HEK293 (cell line): Measurements from ENCODE around the gene OR2V1.
"Not testable (repeated sequence)": the region's sequence is repeated elsewhere in the genome, so short reads cannot be mapped to it uniquely, and the experiment has no call there.

ENCODE experiments used
- CTCF ChIA-PET: fragments of 350-600 bp; formaldehyde crosslinking; extraction: SDS; loops from one replicate; lab custom pipeline; 2021; ENCODE audit warnings: antibody characterized with exemption; lab: Yijun Ruan, JAX
- POLR2A ChIA-PET: fragments of 300-600 bp; formaldehyde crosslinking; extraction: SDS; loops from one replicate; lab custom pipeline; 2020; ENCODE audit warnings: antibody characterized with exemption, inconsistent platforms; lab: Yijun Ruan, JAX
- H3K27ac ChIP-seq: fragments of 200-500 bp; sonication (Bioruptor generic); 2 replicates; pipeline ENCODE4 v1.5.1; 2014; ENCODE audit warnings: low read depth, low read length, control low read depth, inconsistent platforms; ENCODE audit errors: extremely low read depth
- H3K36me3 ChIP-seq, 2 experiments: fragments of 200-500 bp in 1 of 2; sonication (Bioruptor generic) in 1 of 2; 1 replicate in 1 of 2; 2 replicates in 1 of 2; pipeline ENCODE4 v1.5.1; 2014 to 2017; ENCODE audit warnings: inconsistent platforms in 2 of 2, low read length in 2 of 2; ENCODE audit not compliant: control insufficient read depth in 2 of 2, insufficient read depth in 1 of 2
- H3K4me1 ChIP-seq: fragments of 200-500 bp; sonication (Bioruptor generic); 2 replicates; pipeline ENCODE4 v1.5.1; 2014; ENCODE audit warnings: mild to moderate bottlenecking, low read length, inconsistent platforms; ENCODE audit not compliant: control insufficient read depth, insufficient read depth
- H3K4me3 ChIP-seq: 2 replicates; pipeline ENCODE4 v1.5.1; 2011; ENCODE audit warnings: low read depth, mild to moderate bottlenecking, control low read depth, low read length, moderate library complexity
- H3K9me3 ChIP-seq: fragments of 200-500 bp; sonication (Bioruptor generic); 2 replicates; pipeline ENCODE4 v1.5.1; 2014; ENCODE audit warnings: low read depth, low read length, inconsistent platforms; ENCODE audit not compliant: control insufficient read depth, insufficient read depth
- KLF1 ChIP-seq: fragments of 450-650 bp; formaldehyde crosslinking; IDR thresholded peaks from 2 replicates; pipeline ENCODE4 v1.5.1; 2016; ENCODE audit warnings: missing biosample characterization, missing genetic modification characterization
- SCRT2 ChIP-seq: fragments of 450-650 bp; formaldehyde crosslinking; IDR thresholded peaks from 2 replicates; pipeline ENCODE4 v1.5.1; 2016; ENCODE audit warnings: missing biosample characterization, missing genetic modification characterization
- ZBTB17 ChIP-seq: fragments of 450-650 bp; formaldehyde crosslinking; IDR thresholded peaks from 2 replicates; pipeline ENCODE4 v1.5.1; 2016; ENCODE audit warnings: missing biosample characterization, missing genetic modification characterization
- ZNF394 ChIP-seq: fragments of 450-650 bp; formaldehyde crosslinking; IDR thresholded peaks from 2 replicates; pipeline ENCODE4 v1.5.1; 2016; ENCODE audit warnings: missing biosample characterization, missing genetic modification characterization, mild to moderate bottlenecking, moderate library complexity, borderline replicate concordance
- ZNF600 ChIP-seq: fragments of 450-650 bp; formaldehyde crosslinking; IDR thresholded peaks from 2 replicates; pipeline ENCODE4 v1.5.1; 2016; ENCODE audit warnings: missing biosample characterization, missing genetic modification characterization
- ZNF777 ChIP-seq: fragments of 450-650 bp; formaldehyde crosslinking; IDR thresholded peaks from 2 replicates; pipeline ENCODE4 v1.5.1; 2017; ENCODE audit warnings: missing biosample characterization, missing genetic modification characterization, borderline replicate concordance
- TF ChIP-seq, protein P1 (sequence below): fragments of 450-650 bp; formaldehyde crosslinking; IDR thresholded peaks from 2 replicates; pipeline ENCODE4 v1.5.1; 2016; ENCODE audit warnings: missing biosample characterization, missing genetic modification characterization

Gene OR2V1

DNA sequence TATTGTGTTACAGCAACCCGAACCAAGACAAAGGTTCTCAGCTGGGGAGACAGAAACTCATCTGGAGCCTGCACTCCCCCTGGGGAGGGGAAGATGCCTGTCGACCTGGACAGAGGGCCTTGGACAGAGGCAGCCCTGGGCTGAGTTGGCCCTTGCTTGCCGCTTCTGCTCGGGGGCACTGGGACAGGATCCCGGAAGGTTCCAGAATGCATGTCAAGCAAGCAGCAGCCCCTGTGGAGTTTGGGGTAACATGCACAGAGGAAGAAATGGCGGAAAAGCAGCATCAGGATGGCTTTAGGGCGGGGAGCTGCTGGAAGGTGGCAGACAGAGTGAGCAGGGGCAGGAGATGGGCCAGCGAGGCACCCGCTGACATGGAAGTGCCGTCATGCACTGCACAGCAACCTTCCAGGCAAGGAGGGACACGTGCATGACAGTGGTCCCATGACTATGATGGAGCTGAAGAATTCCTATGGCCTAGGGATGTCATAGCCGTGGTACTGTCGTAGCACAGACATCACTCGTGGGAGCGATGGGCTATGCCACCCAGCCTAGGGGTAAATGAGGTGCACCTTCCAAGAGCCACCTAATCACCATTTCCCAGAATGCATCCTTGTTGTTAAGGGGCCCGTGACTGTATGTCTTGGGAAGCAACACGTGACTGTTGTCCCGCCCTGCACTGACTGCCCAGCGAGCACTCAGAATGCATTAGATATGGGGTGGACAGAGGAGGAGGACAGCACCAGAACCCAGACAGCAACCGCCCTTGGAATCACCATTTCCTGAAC lies 26.2 kb downstream of the OR2V1 start:
- H3K9me3 ChIP-seq, H3K4me3 ChIP-seq, POLR2A ChIA-PET, H3K4me1 ChIP-seq, H3K36me3 ChIP-seq, H3K27ac ChIP-seq: not testable (repeated sequence)
- CTCF ChIA-PET: interaction anchor here (0.6 kb wide), 1 partner anchor 385 kb away, joined by 3 read pairs; no protein-coding TSS in a partner anchor
- 0 out of 2 replicates have a peak, but pooled peaks have one; percentile 34 for TF ChIP-seq SCRT2 (tag by site-specific recombination)

DNA sequence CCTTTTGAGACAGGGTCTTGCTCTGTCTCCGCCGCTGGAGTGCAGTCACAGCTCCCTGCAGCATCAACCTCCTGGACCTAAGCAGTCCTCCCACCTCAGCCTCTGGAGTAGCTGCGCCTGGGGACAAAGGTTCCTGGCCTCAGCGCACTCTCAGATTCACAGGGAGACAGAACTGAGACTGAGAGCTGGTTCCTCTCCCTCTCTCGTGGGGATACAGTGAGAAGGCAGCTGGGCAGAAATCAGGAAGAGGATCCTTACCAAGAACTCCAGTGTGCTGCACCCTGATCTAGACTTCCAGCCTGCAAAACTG lies 26.8 kb downstream of the OR2V1 start:
- H3K4me1 ChIP-seq, H3K27ac ChIP-seq, H3K4me3 ChIP-seq, H3K9me3 ChIP-seq, H3K36me3 ChIP-seq, POLR2A ChIA-PET, CTCF ChIA-PET: not testable (repeated sequence)
- peak; percentile 74 for TF ChIP-seq ZBTB17 (tag by site-specific recombination)
- peak; percentile 38 for TF ChIP-seq KLF1 (tag by site-specific recombination)
- TF ChIP-seq, protein P1, sequence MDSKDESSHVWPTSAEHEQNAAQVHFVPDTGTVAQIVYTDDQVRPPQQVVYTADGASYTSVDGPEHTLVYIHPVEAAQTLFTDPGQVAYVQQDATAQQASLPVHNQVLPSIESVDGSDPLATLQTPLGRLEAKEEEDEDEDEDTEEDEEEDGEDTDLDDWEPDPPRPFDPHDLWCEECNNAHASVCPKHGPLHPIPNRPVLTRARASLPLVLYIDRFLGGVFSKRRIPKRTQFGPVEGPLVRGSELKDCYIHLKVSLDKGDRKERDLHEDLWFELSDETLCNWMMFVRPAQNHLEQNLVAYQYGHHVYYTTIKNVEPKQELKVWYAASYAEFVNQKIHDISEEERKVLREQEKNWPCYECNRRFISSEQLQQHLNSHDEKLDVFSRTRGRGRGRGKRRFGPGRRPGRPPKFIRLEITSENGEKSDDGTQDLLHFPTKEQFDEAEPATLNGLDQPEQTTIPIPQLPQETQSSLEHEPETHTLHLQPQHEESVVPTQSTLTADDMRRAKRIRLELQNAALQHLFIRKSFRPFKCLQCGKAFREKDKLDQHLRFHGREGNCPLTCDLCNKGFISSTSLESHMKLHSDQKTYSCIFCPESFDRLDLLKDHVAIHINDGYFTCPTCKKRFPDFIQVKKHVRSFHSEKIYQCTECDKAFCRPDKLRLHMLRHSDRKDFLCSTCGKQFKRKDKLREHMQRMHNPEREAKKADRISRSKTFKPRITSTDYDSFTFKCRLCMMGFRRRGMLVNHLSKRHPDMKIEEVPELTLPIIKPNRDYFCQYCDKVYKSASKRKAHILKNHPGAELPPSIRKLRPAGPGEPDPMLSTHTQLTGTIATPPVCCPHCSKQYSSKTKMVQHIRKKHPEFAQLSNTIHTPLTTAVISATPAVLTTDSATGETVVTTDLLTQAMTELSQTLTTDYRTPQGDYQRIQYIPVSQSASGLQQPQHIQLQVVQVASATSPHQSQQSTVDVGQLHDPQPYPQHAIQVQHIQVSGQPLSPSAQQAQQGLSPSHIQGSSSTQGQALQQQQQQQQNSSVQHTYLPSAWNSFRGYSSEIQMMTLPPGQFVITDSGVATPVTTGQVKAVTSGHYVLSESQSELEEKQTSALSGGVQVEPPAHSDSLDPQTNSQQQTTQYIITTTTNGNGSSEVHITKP (tag by site-specific recombination): peak; percentile 9; the same call in 1 of the 2 replicates
- peak; percentile 59; the same call in 1 of the 2 replicates for TF ChIP-seq ZNF777 (tag by site-specific recombination)
- TF ChIP-seq ZNF600: peak; percentile 63
- peak; percentile 94 for TF ChIP-seq ZNF394 (tag by site-specific recombination)

DNA sequence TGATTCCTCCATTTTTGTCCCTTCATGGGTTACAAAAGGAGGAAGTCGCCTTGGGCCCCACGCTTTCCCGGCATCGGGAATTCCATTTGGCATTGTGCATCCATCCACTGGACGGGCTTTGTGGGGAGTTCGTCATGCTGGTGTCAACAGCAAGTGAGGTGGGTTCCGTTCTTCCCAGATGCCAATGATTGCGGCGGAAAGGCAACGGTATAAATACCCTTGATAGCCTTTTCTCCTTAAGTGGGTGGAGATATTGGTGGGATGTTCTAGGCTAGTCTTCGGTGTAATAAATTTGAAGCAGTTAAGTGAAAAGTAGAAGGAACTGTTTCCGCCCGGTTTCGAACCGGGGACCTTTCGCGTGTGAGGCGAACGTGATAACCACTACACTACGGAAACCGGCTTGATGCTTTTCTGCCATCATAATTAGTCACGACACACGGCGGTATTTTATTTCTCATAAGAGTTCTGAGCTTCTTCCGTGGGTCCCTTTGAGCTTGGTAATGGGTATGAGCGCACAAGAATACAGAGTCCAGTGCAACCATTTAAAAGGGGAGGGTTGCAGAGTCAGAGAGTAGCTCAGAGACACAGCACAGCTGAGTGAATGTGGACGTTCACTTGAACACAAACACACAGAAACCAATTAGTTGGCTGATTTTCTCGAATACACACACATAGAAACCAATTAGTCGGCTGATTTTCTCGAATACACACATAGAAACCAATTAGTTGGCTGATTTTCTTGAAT lies 28.9 kb downstream of the OR2V1 start:
- H3K9me3 ChIP-seq, H3K36me3 ChIP-seq, H3K4me1 ChIP-seq, CTCF ChIA-PET, POLR2A ChIA-PET, H3K27ac ChIP-seq, H3K4me3 ChIP-seq: not testable (repeated sequence)

DNA sequence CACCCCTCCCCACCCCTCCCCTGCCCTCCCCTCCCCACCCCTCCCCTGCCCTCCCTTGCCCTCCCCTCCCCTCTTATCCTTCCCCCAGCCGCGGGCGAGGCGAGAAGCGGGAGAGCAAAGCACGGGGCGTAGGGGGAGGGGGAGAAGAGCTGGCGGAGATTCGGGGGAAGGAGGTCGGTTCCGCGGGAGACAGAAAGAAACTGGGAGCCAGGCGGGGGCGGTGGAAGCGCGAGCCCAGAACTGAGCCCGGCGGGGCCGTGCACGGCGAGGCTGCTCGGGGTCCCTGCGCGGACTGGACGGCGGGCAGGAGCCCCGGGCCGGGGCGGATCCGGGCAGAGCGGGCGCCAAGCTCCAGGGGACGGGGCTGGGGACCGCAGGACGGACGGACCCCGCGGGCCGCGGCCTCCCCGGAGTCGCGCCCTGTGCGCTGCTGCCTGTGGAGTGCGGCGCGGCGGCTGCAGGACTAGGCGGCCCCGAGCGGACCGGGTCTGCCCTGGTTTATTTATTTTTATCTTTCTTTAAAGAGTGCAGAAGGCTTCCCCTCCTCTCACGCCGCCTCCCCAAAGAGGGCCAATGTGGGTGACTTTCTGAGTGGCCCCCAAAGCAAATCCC lies 29.8 kb downstream of the OR2V1 start:
- H3K4me3 ChIP-seq: peak overlapping the region; percentile 31
- H3K36me3 ChIP-seq, H3K4me1 ChIP-seq, CTCF ChIA-PET, H3K9me3 ChIP-seq, POLR2A ChIA-PET, H3K27ac ChIP-seq: not testable (repeated sequence)
